Choroid plexus epithelial cell (primary cell): ENCODE data around the gene SERPING1.

Experiments used
- DNase-seq: peaks from one replicate; pipeline ENCODE4 v3.0.0-alpha.2; 2010; ENCODE audit warnings: low read depth
- H3K4me3 ChIP-seq: 2 replicates; pipeline ENCODE4 v1.5.1; 2011; ENCODE audit warnings: low read depth, mild to moderate bottlenecking, control low read depth, low read length, moderate library complexity
- CTCF ChIP-seq: conservative IDR thresholded peaks from 2 replicates; pipeline ENCODE4 v1.5.1; 2011; ENCODE audit warnings: low read depth, mild to moderate bottlenecking, control low read depth, inconsistent platforms, low read length, moderate library complexity

The SERPING1 gene

GRCh38 chr11:57610170-57610569, 12.7 kb downstream of the SERPING1 start:
- no peak for TF ChIP-seq CTCF
- no peak overlapping the region for H3K4me3 ChIP-seq
- DNase-seq = no peak

- no peak overlapping the region for H3K4me3 ChIP-seq
- no peak for TF ChIP-seq CTCF
- no peak for DNase-seq
Observed at GRCh38 chr11:57614234-57614772, 16.8 kb downstream of the SERPING1 start.

- TF ChIP-seq CTCF = no peak
- no peak for DNase-seq
- H3K4me3 ChIP-seq = no peak overlapping the region
Observed at GRCh38 chr11:57615308-57615707, 17.8 kb downstream of the SERPING1 start.

- no peak overlapping the region for H3K4me3 ChIP-seq
- no peak for DNase-seq
Observed at GRCh38 chr11:57616595-57616994, 19.1 kb downstream of the SERPING1 start.

GRCh38 chr11:57618438-57618837, 21.0 kb downstream of the SERPING1 start:
- DNase-seq = no peak
- no peak for TF ChIP-seq CTCF
- no peak overlapping the region for H3K4me3 ChIP-seq

More at GRCh38 chr11:57616595-57616994, 19.1 kb downstream of the SERPING1 start:
- TF ChIP-seq CTCF = no peak

GRCh38 chr11:57619331-57619730, 21.8 kb downstream of the SERPING1 start:
- no peak for DNase-seq
- no peak overlapping the region for H3K4me3 ChIP-seq
- peak; percentile 31 for TF ChIP-seq CTCF

GRCh38 chr11:57620467-57620866, 23.0 kb downstream of the SERPING1 start:
- no peak for DNase-seq
- TF ChIP-seq CTCF = no peak
- H3K4me3 ChIP-seq = no peak overlapping the region
